ENCODE data around the gene AKAP9.
"Not testable (repeated sequence)": the region's sequence is repeated elsewhere in the genome, so short reads cannot be mapped to it uniquely, and the experiment has no call there.

The AKAP9 gene

GRCh38 chr7:91946549-91946948, 5.9 kb downstream of the AKAP9 start:
- DNase-seq, result no peak

GRCh38 chr7:91947948-91948347, 7.3 kb downstream of the AKAP9 start:
- no peak for DNase-seq

GRCh38 chr7:91949221-91950009, 8.8 kb downstream of the AKAP9 start:
- DNase-seq, result no peak

GRCh38 chr7:91953618-91954017, 13.0 kb downstream of the AKAP9 start:
- no peak for DNase-seq

- DNase-seq, result not testable (repeated sequence)
Measured at GRCh38 chr7:91956464-91956863, 15.8 kb downstream of the AKAP9 start.

GRCh38 chr7:91957232-91957631, 16.6 kb downstream of the AKAP9 start:
- no peak for DNase-seq

GRCh38 chr7:91957823-91958222, 17.2 kb downstream of the AKAP9 start:
- no peak for DNase-seq

- DNase-seq, result no peak
Measured at GRCh38 chr7:91959023-91959422, 18.4 kb downstream of the AKAP9 start.

- DNase-seq, result no peak
Measured at GRCh38 chr7:91961816-91962215, 21.2 kb downstream of the AKAP9 start.

GRCh38 chr7:91962419-91962818, 21.8 kb downstream of the AKAP9 start:
- no peak for DNase-seq

- DNase-seq, result not testable (repeated sequence)
Measured at GRCh38 chr7:91967513-91967912, 26.9 kb downstream of the AKAP9 start.

- DNase-seq, result no peak
Measured at GRCh38 chr7:91973639-91974038, 33.0 kb downstream of the AKAP9 start.

GRCh38 chr7:91974066-91974465, 33.4 kb downstream of the AKAP9 start:
- DNase-seq, result no peak

- no peak for DNase-seq
Measured at GRCh38 chr7:91976743-91977142, 36.1 kb downstream of the AKAP9 start.

- no peak for DNase-seq
Measured at GRCh38 chr7:91979590-91979989, 38.9 kb downstream of the AKAP9 start.

- DNase-seq, result not testable (repeated sequence)
Measured at GRCh38 chr7:91982352-91982751, 41.7 kb downstream of the AKAP9 start.

GRCh38 chr7:91988213-91988612, 47.6 kb downstream of the AKAP9 start:
- DNase-seq, result no peak

- DNase-seq, result no peak
Measured at GRCh38 chr7:91993976-91994375, 53.3 kb downstream of the AKAP9 start.

- no peak for DNase-seq
Measured at GRCh38 chr7:91995391-91996105, 54.9 kb downstream of the AKAP9 start.

GRCh38 chr7:91999631-92000565, 59.2 kb downstream of the AKAP9 start:
- DNase-seq, result no peak

- no peak for DNase-seq
Measured at GRCh38 chr7:92002720-92003119, 62.1 kb downstream of the AKAP9 start.

- DNase-seq, result no peak
Measured at GRCh38 chr7:92006046-92006445, 65.4 kb downstream of the AKAP9 start.

GRCh38 chr7:92010215-92010614, 69.6 kb downstream of the AKAP9 start:
- DNase-seq, result no peak
